ENCODE results near the gene NKD2.

The NKD2 gene

DNA sequence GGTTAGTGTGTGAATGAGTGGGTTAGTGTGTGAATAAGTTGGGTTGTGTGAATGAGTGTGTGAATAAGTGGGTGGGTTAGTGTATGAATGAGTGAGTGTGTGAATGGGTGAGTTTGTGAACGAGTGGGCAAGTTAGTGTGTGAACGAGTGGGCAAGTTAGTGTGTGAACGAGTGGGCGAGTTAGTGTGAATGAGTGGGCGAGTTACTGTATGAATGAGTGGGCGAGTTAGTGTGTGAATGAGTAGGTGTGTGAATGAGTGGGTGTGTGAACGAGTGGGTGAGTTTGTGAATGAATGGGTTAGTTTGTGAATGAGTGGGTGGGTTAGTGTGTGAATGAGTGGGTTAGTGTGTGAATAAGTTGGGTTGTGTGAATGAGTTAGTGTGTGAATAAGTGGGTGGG is 34.7 kb downstream of the NKD2 start:
- no peak for DNase-seq (ENCODE audit: low read depth in 2 of 2)

DNA sequence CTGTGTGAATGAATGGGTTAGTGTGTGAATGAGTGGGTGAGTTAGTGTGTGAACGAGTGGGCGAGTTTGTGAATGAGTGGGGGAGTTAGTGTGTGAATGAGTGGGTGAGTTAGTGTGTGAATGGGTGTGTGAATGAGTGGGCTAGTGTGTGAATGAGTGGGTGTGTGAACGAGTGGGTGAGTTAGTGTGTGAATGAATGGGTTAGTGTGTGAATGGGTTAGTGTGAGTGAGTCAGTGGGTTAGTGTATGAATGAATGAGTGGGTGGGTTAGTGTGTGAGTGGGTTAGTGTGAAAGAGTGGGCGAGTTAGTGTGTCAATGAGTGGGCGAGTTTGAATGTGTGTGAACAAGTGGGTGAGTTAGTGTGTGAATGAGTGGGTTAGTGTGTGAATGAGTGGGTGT is 35.5 kb downstream of the NKD2 start:
- DNase-seq (ENCODE audit: low read depth in 2 of 2), result no peak

DNA sequence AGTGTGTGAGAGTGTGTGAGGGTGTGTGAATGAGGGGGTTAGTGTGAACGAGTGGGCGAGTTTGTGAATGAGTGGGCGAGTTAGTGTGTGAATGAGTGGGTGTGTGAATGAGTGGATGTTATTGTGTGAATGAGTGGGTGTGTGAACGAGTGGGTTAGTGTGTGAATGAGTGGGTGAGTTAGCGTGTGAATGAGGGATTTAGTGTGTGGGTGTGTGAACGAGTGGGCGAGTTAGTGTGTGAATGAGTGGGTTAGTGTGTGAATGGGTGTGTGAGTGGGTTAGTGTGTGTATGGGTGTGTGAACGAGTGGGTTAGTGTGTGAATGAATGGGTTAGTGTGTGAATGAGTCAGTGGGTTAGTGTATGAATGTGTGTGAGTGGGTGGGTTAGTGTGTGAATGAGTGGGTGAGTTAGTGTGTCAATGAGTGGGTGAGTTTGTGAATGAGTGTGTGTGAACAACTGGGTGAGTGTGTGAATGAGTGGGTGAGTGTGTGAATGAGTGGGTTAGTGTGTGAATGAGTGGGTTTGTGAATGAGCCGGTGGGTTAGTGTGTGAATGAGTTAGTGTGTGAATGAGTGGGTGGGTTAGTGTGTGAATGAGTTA is 37.5 kb downstream of the NKD2 start:
- DNase-seq (ENCODE audit: low read depth in 2 of 2), result no peak

DNA sequence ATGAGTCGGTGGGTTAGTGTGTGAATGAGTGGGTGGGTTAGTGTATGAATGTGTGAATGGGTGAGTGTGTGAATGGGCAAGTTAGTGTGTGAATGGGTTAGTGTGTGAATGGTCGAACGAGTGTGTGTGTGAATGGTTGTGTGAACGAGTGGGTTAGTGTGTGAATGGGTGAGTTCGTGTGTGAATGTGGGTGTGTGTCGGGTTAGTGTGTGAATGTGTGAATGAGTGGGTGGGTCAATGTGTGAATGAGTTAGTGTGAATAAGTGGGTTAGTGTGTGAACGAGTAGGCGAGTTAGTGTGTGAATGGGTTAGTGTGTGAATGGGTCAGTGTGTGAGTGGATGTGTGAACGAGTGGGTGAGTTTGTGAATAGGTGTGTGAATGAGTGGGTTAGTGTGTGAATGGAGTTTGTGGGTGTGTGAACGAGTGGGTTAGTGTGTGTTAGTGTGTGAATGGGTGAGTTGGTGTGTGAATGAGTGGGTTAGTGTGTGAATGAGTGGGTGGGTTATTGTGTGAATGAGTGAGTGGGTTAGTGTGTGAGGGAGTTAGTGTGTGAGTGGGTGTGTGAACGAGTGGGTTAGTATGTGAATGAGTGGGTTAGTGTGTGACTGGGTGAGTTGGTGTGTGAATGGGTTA is 38.8 kb downstream of the NKD2 start:
- DNase-seq (ENCODE audit: low read depth in 2 of 2), result no peak

DNA sequence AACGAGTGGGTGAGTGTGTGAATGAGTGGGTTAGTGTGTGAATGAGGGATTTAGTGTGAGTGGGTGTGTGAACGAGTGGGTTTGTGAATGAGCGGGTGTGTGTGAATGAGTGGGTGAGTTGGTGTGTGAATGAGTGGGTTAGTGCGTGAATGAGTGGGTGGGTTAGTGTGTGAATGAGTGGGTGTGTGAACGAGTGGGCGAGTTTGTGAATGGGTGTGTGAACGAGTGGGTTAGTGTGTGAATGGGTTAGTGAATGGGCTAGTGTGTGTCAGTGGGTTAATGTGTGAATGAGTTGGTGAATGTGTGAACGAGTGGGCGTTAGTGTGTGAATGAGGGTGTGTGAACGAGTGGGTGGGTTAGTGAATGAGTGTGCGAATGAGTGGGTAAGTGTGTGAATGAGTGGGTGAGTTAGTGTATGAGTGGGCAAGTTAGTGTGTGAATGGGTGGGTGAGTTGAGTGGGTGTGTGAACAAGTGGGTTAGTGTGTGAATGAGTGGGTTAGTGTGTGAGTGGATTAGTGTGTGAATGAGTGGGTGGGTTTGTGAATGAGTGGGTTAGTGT is 39.6 kb downstream of the NKD2 start:
- no peak for DNase-seq (ENCODE audit: low read depth in 2 of 2)

DNA sequence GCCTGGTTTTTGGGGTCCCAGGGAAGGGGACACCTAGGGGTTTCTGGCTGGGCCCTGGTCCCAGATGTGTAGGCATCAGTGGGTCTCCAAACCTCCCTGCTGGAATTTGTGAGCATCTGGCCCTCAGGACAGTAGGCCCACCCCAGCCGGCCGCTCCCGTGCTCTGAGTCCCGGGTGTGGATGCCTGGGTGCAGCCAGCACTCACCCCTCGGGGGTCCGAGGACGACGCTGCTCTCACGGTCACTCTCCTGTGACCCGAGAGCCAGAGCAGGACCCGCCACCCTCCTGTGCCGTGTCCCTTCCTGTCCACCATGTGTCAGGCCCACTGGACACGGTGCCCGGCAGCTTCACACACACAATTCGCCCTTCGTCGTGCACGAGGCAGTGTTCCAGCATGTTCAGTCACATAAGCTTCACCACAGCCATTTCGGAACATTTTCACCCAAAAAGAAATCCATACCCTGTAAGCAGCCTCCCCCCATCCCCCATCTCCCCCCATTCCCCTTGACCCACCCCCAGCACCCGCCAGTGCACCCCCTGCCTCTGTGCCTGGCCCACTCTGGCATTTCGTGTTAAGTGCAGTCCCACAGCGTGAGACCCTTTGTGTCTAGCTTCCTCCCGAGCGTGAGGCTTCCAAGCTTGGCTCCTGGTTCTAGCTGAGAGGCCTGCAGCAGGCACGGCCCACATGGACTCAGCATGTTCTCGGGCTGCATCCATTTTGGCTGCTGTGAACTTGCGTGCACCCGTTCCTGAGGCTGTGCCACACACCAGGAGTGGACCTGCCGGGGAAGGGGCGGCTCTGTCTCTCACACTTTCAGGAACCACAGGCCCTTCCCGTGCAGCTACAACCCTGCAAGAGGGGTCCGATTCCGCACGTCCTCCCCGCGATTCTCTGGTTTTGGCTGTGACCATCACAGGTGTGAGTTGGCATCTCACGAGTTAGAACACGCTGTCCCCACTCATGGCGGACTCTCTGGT is 40.5 kb downstream of the NKD2 start:
- no peak for DNase-seq (ENCODE audit: low read depth in 2 of 2)

DNA sequence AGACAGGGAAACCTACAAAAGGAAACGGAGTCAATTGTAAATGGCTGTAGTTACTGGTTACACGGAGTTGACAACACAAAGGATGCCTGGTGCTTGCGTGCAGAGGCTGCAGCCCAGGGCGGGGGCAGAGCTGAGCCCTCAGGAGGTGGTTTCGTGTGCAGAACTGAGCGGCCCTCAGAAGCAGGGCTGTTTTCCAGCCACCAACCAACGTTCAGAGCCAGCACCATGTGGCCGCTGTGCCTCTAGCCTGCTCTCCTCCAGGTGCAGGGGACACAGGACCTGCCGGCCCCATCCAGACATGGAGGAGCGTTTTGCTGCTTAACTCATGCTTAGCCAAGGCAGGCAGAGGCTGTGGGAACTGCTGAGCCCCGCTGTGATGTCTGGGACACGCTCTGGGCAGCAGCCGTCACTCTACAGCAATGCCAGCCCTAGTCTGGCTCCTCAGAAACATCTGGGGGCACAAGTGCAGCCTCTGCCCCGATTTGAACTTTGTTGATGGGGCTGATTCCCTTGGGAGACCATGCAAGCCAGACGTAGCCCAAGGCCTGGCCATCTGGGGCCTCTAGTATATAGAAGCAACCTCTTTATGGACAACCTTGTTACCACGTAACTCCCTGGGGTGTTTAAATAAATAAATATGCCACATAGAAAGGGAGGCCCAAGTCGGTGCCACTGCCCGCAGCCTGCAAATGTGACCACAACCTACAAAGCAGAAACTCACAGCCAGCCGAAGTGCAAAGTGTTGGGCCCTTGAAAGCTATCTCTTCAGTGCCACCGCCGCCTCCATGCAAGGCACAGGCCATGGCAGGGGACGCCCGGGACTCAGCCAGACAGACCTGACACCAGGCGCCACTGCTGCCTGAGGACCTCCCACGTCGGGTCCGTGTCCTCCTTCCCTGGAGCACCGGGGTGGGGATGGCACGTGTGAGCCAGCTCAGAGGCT is 42.1 kb downstream of the NKD2 start:
- no peak for DNase-seq (ENCODE audit: low read depth in 2 of 2)

DNA sequence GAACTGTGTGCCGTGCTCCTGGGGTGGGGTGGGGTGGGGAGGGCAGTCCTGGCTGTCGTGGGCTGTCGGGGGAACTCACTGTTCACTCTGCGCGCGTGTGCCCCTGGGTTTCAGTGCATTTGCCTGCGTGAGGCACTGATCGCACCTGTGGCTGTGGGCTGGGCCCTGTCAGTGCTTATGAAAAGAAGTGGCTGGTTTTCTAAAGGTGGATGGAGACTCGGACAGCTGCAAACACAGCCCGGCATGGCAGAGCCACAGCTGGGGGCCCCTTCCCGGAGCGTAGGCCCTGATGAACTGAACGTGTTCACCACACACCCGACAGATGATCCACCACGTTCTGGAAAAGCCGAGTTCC is 42.7 kb downstream of the NKD2 start:
- DNase-seq (ENCODE audit: low read depth in 2 of 2), result no peak

DNA sequence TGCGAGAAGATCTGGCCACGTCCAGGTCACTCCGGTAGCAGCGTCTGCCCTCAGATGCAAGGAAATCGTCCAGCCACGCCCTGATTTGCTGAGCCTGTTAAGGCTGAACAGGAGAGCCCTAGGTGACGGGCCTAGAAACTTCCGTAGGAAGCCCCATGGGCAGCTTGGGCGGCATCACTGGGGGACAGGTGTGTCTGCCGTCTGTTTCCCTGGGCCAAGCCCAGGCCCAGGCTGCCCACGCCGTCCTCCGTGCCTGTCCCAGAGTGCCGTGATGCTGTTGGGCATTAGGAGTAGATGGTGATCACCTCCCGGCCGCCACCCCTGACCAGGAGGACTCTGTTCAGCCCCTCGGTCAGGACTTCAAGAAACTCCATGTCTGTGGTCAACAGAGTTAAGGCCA is 43.5 kb downstream of the NKD2 start:
- no peak for DNase-seq (ENCODE audit: low read depth in 2 of 2)

DNA sequence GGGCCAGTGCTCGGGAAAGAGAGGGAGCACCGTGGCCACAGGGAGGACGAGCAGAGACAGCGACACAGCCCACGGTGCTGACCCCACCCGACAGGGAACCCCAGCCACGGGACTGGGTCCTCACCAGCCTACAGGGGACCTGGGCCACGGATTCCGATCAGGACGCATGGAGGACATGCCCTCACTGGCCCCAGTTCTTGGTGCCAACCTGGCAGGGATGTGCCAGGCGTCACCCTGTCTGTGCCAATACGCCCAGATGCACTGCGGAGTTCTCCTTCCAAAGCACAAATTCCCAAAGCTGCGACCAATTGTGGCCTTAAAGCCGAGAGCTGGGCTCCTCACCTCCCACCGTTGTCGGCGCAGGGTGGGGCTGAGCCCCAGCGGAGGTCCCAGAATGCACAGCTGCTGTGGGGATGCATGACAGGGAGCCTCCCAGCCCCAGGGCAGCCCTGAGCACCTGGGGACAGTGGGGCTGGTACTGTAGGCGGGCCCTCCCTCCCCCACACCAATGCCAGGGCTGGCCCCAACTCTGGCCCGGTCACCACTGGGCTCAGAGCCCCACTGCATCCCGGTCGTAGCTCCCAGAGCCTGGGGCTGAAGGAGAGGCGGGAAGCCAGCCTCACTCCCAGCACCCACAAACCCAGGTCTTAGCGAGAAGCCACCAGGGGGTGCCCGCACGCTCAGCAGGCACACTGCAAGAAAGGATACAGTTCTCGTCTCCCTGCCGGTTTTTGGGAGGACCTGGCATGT is 44.2 kb downstream of the NKD2 start:
- DNase-seq (ENCODE audit: low read depth in 2 of 2), result no peak

DNA sequence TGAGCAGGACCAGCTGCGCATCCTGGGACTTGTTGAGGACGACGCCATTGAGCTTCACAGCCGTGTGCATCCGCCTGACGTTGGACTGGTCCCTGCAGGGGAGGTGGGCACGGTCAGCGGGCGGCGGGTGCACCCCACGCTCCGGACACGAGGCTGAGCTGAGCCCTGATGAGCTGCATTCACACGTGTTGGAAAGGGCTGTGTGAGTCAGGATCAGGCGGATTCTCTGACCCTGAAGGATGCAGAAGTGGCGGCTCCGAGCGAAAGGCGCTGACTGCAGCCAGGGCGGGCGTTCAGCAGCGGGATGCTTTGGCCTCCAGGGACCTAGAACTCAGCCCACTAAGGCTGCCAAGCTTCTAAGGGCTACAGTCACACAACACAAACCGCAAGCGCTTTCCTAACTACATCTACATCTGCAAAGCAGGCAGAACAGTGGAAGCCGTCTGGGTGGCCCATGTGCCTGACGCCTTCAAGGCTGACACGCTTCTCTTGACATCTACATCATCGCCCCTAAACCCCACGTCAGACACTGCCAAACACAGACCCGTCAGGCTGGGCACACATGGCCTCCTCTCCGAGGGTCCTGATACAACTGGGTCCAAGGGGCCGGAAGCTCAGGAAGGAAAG is 44.9 kb downstream of the NKD2 start:
- peak; percentile 42 to 47 for DNase-seq (ENCODE audit: low read depth in 2 of 2)

DNA sequence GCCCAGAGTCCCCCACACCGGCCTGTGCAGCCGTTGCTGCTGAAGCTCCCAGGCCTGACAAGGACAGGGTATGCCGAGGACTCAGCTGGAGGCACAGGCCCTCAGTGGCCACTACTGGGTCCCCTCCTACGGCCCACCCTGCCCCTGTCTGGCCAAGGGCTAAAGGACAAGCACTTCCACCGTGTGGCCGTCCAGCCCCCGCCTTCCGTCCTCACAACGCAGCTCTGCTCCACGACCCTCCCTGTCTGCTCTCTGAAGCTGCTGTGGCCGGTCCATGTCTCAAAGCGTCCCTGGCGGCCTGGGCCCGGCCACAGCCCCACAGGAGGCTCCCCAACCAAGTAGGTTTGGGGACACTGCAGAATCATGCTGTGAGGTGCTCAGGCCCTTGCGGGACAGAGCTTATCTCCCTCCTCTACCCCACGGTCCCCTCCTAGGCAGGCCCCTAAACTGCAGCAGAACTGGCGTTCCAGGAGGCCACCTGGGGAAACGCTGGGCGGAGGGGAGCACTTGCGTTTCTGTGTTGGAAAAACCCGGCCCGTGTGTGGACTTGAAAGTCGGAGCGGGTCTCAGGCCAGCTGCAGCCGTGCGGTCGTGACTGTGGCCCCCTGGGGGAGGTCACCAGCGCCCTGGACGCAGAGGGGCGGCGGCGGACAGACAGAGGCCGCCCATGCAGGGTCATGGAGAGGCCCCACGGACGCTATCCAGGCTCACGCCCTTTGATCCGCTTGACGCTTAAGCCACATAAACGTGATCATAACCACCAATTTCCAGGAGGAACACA is 45.6 kb downstream of the NKD2 start:
- DNase-seq (ENCODE audit: low read depth in 2 of 2), result no peak

DNA sequence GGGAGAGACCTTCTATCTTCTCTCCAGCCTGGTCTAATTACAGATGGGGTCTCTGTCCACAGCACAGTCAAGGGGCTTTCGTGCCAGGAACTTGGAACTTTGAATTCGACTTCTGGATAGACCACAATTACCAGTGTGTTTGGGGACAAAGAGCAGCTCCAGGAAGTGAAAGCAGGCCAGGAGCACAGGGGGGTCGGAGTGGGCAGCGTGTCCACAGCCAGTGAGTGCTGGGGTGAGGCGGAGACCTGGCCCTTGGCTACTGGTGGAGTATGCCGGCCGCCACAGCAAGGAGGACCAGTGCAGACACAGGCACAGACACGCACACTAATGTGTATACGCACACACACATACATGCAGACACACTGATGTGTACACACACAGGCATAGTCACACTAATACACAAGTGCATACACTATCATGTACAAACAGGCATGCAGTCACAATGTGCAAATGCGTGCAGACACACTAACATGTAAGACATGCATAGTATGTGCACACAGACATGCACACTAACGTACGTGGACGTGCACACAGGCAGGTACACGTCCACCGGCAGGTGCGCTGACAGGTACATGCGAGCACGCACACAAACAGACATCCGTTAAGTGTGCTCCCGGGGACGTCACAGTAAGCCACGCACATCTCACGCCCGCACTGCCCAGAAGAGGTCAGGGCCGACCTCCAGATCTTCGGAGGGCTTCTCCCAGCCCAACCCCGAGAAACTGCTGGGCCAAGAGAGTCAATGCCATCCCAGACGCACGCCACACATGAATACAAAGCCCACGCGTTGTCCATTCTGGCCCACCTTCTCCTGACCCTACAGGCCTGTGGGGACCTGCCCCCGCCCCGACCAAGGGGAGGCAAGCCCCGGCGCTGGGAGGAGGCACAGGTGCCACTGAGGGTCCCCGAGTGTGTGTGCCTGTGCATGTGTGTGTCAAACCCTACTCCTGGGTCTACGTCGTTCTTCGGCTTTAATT is 46.5 kb downstream of the NKD2 start:
- no peak for DNase-seq (ENCODE audit: low read depth in 2 of 2)

DNA sequence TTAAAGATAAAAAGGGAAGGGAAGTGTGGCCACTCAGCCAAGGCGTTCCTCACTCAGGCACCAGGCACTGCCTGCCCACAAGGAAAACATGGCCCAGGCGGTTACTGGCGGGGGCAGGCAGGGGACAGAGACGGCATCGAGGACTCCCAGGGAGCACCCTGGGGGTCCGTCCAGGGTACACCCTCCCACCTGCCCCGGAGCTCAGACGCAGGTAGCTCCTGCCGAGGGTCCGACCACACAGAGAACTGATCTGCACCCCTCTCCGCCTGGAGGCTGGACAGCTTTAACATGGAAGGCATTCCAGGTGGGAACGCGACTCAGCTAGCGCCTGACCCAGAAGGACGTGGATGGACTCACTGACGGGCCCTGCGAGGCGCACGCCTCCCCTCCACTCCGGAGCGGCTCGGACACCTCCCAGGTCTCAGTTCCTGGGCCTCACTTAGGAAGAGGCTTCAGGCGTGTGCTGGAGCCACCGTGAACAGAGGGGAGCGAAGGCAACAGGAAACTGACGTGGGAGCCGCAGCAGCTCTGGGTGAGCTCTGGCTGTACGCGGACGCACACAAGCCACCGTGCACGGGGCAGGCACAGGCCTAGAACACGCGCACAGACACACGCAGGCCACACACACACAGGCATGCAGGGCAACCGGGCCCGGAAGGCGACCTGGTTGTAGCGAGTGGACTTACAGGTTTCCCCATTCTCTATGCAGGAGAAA is 47.5 kb downstream of the NKD2 start:
- no peak for DNase-seq (ENCODE audit: low read depth in 2 of 2)

DNA sequence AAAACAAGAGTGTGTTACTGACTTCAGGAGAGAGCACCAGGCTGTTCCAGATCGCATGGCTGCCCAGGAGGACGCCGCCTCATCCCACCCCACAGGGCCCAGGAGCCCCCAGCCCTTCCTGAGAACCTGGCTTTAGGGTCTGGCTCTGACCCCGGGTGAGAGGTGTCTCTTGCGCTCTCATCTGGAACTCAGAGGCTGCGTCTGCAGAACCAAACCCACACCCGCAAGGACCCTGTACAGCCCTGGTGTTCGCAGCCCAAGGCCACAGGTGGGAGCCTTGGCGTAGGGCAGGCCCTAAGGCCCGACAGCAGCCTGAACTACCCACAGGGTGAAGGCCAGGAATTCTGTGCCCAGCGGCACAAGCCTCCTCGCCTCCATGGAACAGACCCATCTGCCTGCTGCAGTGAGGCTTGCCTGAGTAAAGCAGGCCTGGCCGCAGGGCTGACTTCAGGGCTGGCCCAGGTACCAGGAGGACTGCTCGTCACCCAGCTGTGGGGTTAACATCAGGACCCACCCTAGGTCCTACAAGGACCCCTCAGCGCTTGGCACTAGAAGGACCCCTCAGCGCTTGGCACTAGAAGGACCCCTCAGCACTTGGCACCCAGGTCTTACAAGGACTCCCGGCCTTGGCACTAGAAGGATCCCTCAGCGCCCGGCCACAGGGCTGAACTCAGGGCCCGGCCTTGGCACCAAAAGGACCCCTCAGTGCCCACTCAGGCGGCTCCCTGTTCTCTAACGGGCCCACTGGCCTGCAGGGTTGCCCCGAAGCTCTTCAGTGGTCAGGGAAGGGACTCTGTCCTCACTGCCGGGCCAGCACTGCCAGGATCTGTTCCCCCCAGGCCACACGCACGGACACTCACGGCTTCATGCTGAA is 48.2 kb downstream of the NKD2 start:
- no peak for DNase-seq (ENCODE audit: low read depth in 2 of 2)

DNA sequence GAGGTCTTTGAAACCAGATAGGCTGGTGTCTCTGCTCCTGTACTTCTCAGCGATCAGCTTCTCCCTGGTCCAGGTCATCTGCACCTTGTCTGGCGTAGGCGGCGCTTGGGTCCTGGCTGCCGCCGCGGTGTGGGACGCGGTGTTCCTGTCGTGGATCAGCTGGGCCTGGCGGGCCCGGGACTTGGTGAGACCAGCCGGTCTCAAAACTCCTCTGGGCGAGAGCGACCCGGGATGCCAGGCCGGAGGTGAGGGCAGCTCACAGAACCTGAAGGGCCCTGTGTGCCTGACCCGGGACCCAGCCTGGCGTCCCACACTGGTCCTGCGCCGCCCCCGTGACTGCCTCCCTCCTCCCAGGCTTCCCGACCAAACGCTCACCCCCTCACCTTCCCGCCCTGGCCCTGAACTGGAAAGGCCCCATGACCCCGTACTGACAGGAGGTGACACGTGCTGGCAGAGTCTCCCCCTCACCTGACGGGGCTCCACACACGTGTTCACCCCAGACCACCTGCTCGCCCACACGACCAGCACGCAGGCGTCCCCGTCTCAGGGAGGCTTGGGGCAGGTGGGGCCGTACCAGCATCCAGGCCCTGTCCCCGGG is 49.0 kb downstream of the NKD2 start:
- DNase-seq (ENCODE audit: low read depth in 2 of 2), result no peak
